SK-N-SH treated with all-trans-retinoic acid at 6 μM for 48 hours (cell line): Measurements from ENCODE around the gene CPEB1.

Experiments
- ATAC-seq: fragments of 200-7000 bp; cut with Tn5 transposase; 3 replicates; pipeline ENCODE4 v1.9.1; 2020; ENCODE audit warnings: mild to moderate bottlenecking, moderate library complexity
- ARNTL ChIP-seq: fragments of 450-650 bp; formaldehyde crosslinking; IDR thresholded peaks from 2 replicates; pipeline ENCODE4 v1.5.0; 2020; ENCODE audit warnings: low read depth, mild to moderate bottlenecking, moderate library complexity, borderline replicate concordance
- BACH2 ChIP-seq: fragments of 250-450 bp; sonication (Bioruptor Pico); IDR thresholded peaks from 2 replicates; pipeline ENCODE4 v1.9.0; 2021; ENCODE audit warnings: mild to moderate bottlenecking, borderline replicate concordance
- CREB5 ChIP-seq: fragments of 250-450 bp; sonication (Bioruptor Pico); IDR thresholded peaks from 2 replicates; pipeline ENCODE4 v1.5.1; 2020; ENCODE audit warnings: low read depth, mild to moderate bottlenecking, moderate library complexity
- CSDC2 ChIP-seq: fragments of 250-450 bp; sonication (Bioruptor Pico); IDR thresholded peaks from 2 replicates; pipeline ENCODE4 v1.5.0; 2020; ENCODE audit warnings: mild to moderate bottlenecking, moderate library complexity
- ESRRG ChIP-seq: fragments of 250-450 bp; sonication (Bioruptor Pico); IDR thresholded peaks from 2 replicates; pipeline ENCODE4 v1.6.1; 2021; ENCODE audit warnings: mild to moderate bottlenecking
- GLIS3 ChIP-seq: fragments of 250-450 bp; sonication (Bioruptor Pico); IDR thresholded peaks from 2 replicates; pipeline ENCODE4 v1.5.0; 2020; ENCODE audit warnings: mild to moderate bottlenecking, moderate library complexity
- ISL1 ChIP-seq: fragments of 250-450 bp; sonication (Bioruptor Pico); IDR thresholded peaks from 2 replicates; pipeline ENCODE4 v2.1.2; 2022; ENCODE audit warnings: mild to moderate bottlenecking, moderate library complexity
- OSR1 ChIP-seq: fragments of 250-450 bp; sonication (Bioruptor Pico); IDR thresholded peaks from 2 replicates; pipeline ENCODE4 v1.8.0; 2022; ENCODE audit warnings: moderate library complexity, mild to moderate bottlenecking, inconsistent platforms
- PPARA ChIP-seq: fragments of 250-450 bp; sonication (Bioruptor Pico); IDR thresholded peaks from 2 replicates; pipeline ENCODE4 v1.5.0; 2020; ENCODE audit warnings: mild to moderate bottlenecking, borderline replicate concordance
- RARB ChIP-seq: fragments of 250-450 bp; sonication (Bioruptor Pico); IDR thresholded peaks from 2 replicates; pipeline ENCODE4 v1.8.0; 2021; ENCODE audit warnings: mild to moderate bottlenecking, moderate library complexity
- SNAI2 ChIP-seq: fragments of 250-450 bp; sonication (Bioruptor Pico); IDR thresholded peaks from 2 replicates; pipeline ENCODE4 v1.5.0; 2020; ENCODE audit warnings: mild to moderate bottlenecking, moderate library complexity
- TCF4 ChIP-seq: fragments of 250-450 bp; sonication (Bioruptor Pico); IDR thresholded peaks from 2 replicates; pipeline ENCODE4 v1.8.0; 2021; ENCODE audit warnings: mild to moderate bottlenecking, moderate library complexity, borderline replicate concordance
- TSHZ2 ChIP-seq: fragments of 250-450 bp; sonication (Bioruptor Pico); IDR thresholded peaks from 2 replicates; pipeline ENCODE4 v1.5.0; 2020; ENCODE audit warnings: mild to moderate bottlenecking, moderate library complexity
- ZC3H10 ChIP-seq: fragments of 250-450 bp; sonication (Bioruptor Pico); IDR thresholded peaks from 2 replicates; pipeline ENCODE4 v1.5.1; 2021; ENCODE audit warnings: mild to moderate bottlenecking, moderate library complexity
- ZFP3 ChIP-seq: fragments of 250-450 bp; sonication (Bioruptor Pico); IDR thresholded peaks from 2 replicates; pipeline ENCODE4 v1.5.0; 2020; ENCODE audit warnings: mild to moderate bottlenecking, moderate library complexity
- ZNF565 ChIP-seq: fragments of 450-650 bp; formaldehyde crosslinking; conservative IDR thresholded peaks from 2 replicates; pipeline ENCODE4 v1.5.0; 2020; ENCODE audit warnings: low read depth, mild to moderate bottlenecking, moderate library complexity
- ZNF8 ChIP-seq: fragments of 450-650 bp; formaldehyde crosslinking; IDR thresholded peaks from 2 replicates; pipeline ENCODE4 v1.5.0; 2020; ENCODE audit warnings: mild to moderate bottlenecking, moderate library complexity
- TF ChIP-seq, protein P1 (sequence below): fragments of 250-450 bp; sonication (Bioruptor Pico); IDR thresholded peaks from 2 replicates; pipeline ENCODE4 v1.5.1; 2021; ENCODE audit warnings: mild to moderate bottlenecking, moderate library complexity
- TF ChIP-seq, protein P2 (sequence below): fragments of 250-450 bp; sonication (Bioruptor Pico); IDR thresholded peaks from 2 replicates; pipeline ENCODE4 v1.8.0; 2020; ENCODE audit warnings: mild to moderate bottlenecking, moderate library complexity, borderline replicate concordance

The CPEB1 gene

DNA sequence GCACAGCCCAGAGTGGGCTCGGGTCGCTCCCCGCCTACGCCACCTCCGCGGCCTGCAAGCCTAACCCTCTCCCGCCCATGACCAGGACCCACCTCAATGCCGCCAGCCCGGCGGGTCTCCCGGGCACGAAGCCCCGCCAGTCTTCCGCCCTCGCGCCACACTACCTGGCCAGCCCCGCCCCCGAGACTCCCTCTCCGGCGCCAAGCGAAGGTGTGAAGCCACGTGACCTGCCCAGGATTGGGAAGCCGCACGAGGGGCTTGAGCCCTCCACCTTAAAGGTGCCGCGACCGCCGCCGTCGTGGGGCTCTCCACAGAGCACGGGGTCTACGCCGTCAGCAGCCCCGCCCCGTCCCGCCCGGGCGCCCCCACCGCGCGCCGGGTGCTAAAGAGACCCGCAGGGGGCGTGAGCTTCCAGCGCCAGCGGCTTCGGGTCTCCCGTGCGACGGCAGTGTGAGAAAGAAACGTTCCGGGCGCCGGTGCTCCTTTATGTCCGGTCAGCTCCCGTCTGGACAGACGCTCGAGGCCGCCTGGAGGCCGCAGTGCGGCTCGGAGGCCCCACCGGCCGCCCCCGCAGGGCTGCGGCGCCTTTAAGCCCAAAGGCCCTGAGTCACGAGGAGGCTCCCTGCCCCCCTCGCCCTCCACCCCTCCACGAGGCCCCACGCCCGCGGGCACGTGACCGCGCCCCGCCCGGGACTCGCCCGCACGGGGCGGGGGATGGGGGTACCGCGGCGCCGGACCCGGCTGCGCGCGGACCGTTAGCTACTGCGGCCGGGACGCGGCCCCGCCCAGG, at the start of gene CPEB1:
Gene CPEB1 (minus strand): TSS at position 319 of the 790 bp plus-strand sequence. CDS start 18,904 bp downstream, outside the sequence.
- peak; percentile 72 for ATAC-seq
- TF ChIP-seq GLIS3 (no peak), ARNTL (peak; percentile 85; the same call in 1 of the 2 replicates), ZNF8 (CRISPR knock-in tag) (no peak), PPARA (no peak)
- TF ChIP-seq, protein P1, sequence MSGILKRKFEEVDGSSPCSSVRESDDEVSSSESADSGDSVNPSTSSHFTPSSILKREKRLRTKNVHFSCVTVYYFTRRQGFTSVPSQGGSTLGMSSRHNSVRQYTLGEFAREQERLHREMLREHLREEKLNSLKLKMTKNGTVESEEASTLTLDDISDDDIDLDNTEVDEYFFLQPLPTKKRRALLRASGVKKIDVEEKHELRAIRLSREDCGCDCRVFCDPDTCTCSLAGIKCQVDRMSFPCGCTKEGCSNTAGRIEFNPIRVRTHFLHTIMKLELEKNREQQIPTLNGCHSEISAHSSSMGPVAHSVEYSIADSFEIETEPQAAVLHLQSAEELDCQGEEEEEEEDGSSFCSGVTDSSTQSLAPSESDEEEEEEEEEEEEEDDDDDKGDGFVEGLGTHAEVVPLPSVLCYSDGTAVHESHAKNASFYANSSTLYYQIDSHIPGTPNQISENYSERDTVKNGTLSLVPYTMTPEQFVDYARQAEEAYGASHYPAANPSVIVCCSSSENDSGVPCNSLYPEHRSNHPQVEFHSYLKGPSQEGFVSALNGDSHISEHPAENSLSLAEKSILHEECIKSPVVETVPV (CRISPR knock-in tag) = no peak

- no peak for ATAC-seq
- no peak for TF ChIP-seq CREB5 (CRISPR knock-in tag)
- no peak for TF ChIP-seq ISL1 (CRISPR knock-in tag)
- no peak for TF ChIP-seq ZNF565 (CRISPR knock-in tag)
- TF ChIP-seq CSDC2 (CRISPR knock-in tag) = no peak
- no peak for TF ChIP-seq RARB (CRISPR knock-in tag)
Observed at GRCh38 chr15:82692171-82692570, 45.0 kb upstream of the CPEB1 start.

DNA sequence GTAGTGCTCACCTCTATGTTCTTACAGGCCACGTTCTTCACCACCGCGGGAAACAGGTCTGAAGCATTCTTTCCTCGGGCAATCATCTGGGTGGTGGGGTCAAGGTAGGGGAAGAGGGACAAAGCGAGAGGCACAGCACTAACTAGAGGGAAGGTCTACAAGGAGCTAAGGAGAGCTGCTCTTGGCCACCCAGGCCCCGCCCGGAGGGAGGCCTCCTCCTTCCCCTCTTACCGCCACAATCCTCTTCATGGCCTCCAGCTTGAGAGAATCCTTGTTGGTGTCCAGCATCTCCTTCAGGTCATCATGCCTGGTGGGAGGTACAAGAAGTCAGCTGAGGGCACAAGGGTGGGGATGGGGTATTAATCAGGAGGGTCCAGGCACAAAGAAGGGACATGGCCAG, 42.0 kb upstream of the CPEB1 start:
- TF ChIP-seq ARNTL = no peak
- no peak for ATAC-seq

GRCh38 chr15:82688691-82689090, 41.5 kb upstream of the CPEB1 start:
- no peak for TF ChIP-seq ARNTL
- TF ChIP-seq, protein P2, sequence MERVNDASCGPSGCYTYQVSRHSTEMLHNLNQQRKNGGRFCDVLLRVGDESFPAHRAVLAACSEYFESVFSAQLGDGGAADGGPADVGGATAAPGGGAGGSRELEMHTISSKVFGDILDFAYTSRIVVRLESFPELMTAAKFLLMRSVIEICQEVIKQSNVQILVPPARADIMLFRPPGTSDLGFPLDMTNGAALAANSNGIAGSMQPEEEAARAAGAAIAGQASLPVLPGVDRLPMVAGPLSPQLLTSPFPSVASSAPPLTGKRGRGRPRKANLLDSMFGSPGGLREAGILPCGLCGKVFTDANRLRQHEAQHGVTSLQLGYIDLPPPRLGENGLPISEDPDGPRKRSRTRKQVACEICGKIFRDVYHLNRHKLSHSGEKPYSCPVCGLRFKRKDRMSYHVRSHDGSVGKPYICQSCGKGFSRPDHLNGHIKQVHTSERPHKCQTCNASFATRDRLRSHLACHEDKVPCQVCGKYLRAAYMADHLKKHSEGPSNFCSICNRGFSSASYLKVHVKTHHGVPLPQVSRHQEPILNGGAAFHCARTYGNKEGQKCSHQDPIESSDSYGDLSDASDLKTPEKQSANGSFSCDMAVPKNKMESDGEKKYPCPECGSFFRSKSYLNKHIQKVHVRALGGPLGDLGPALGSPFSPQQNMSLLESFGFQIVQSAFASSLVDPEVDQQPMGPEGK (CRISPR knock-in tag) = no peak
- no peak for TF ChIP-seq PPARA
- TF ChIP-seq ZNF8 (CRISPR knock-in tag) = no peak
- TF ChIP-seq ZC3H10 (CRISPR knock-in tag) = no peak
- TF ChIP-seq TSHZ2 = no peak
- no peak for TF ChIP-seq ESRRG (CRISPR knock-in tag)
- no peak for TF ChIP-seq ZNF565 (CRISPR knock-in tag)
- TF ChIP-seq RARB (CRISPR knock-in tag) = no peak
- no peak for TF ChIP-seq ISL1 (CRISPR knock-in tag)
- no peak for TF ChIP-seq SNAI2
- TF ChIP-seq TCF4 = no peak
- TF ChIP-seq ZFP3 = no peak
- no peak for TF ChIP-seq OSR1
- no peak for TF ChIP-seq BACH2
- TF ChIP-seq, protein P1 (CRISPR knock-in tag) = no peak
- ATAC-seq = no peak
